Suprapubic skin (tissue), 2 donors: ENCODE results near the gene ITGAE.

Source experiments
- EP300 ChIP-seq: sonication (generic); formaldehyde crosslinking; IDR thresholded peaks from one replicate; pipeline ENCODE4 v1.6.1; 2017; ENCODE audit warnings: antibody characterized with exemption
- POLR2A ChIP-seq, 2 donors: fragments of 450-650 bp; IDR thresholded peaks; one replicate each; pipeline ENCODE4 v1.6.1; 2017; ENCODE audit warnings: antibody characterized with exemption in 2 of 2, mild to moderate bottlenecking in 2 of 2, moderate library complexity in 2 of 2

GRCh38 chr17:3815122-3815521, 14.1 kb upstream of the ITGAE start:
- TF ChIP-seq POLR2A (IDR thresholded peaks at IDR 0.05) (no peak), EP300 (no peak)
